Aorta (tissue), 5 donors: ENCODE results near the gene GPR37. TPM values are rescaled to one million over a fixed set of nuclear protein-coding genes. Genes with fewer than 3 reads are reported as not detected.

ENCODE experiments used
- ATAC-seq: fragments of 200-7000 bp; cut with Tn5 transposase; one replicate; pipeline ENCODE4 v1.9.1; 2022; ENCODE audit warnings: moderate library complexity; ENCODE audit not compliant: low FRiP score
- DNase-seq, 2 donors: peaks; one replicate each; pipeline ENCODE4 v3.0.0-alpha.2; 2020
- H3K27ac ChIP-seq, 2 donors: one replicate each; pipeline ENCODE4 v1.5.1; 2013; ENCODE audit warnings: low read length in 2 of 2, mild to moderate bottlenecking in 2 of 2, moderate library complexity in 2 of 2, control low read depth in 1 of 2, inconsistent platforms in 1 of 2, low read depth in 1 of 2
- H3K27me3 ChIP-seq, 2 donors: one replicate each; pipeline ENCODE4 v1.6.1; 2013; ENCODE audit warnings: control low read depth in 1 of 2, low read length in 1 of 2, mild to moderate bottlenecking in 1 of 2, moderate library complexity in 1 of 2; ENCODE audit not compliant: insufficient read depth in 2 of 2, control insufficient read depth in 1 of 2
- H3K36me3 ChIP-seq, 2 donors: one replicate each; pipeline ENCODE4 v1.6.1; 2013; ENCODE audit warnings: control low read depth in 1 of 2, low read length in 1 of 2, mild to moderate bottlenecking in 1 of 2; ENCODE audit not compliant: insufficient read depth in 2 of 2, control insufficient read depth in 1 of 2
- H3K4me1 ChIP-seq, 2 donors: one replicate each; pipeline ENCODE4 v1.6.1; 2013; ENCODE audit warnings: low read length in 2 of 2, control low read depth in 1 of 2, mild to moderate bottlenecking in 1 of 2, moderate library complexity in 1 of 2; ENCODE audit not compliant: insufficient read depth in 2 of 2, control insufficient read depth in 1 of 2
- H3K4me3 ChIP-seq, 2 donors: one replicate each; pipeline ENCODE4 v1.5.1; 2013; ENCODE audit warnings: low read length in 2 of 2, control low read depth in 1 of 2, mild to moderate bottlenecking in 1 of 2
- H3K9me3 ChIP-seq: one replicate; pipeline ENCODE4 v1.6.1; 2013; ENCODE audit warnings: mild to moderate bottlenecking, low read length; ENCODE audit not compliant: control insufficient read depth
- WGBS, 2 donors: extraction: QIAGEN DNeasy Blood & Tissue Kit; methylation state at CpG; one replicate each; pipeline ENCODE4 v1.1.7; 2013; 5-methylcytosine and 5-hydroxymethylcytosine counted together
- intact Hi-C, 2 donors: fragments of 100-400 bp; cut with DNase I; formaldehyde crosslinking; loops; one replicate each; pipeline versions ENCODE4 v1.14.2 to v1.15.0; 2022
- polyA plus RNA-seq, 2 donors: library from polyadenylated mRNA; stranded (reverse); fragments of 200-250 nt; gene quantifications; one replicate each; pipeline ENCODE4 v1.2.3, GENCODE V29; 2013
- total RNA-seq, 2 donors: library from RNA; stranded (reverse); fragmentation: NEBNext Ultra II Directional; extraction: Animal tissue kit (Norgen Biotek cat#: 25700); gene quantifications; one replicate each; pipeline ENCODE4 v1.2.1, GENCODE V29; 2021
- donor health status: healthy with polysubstance abuse.
- donor health status: Bipolar disorder and iron deficiency.
- donor health status: DM: no; HTN: no; CAD: no.
- donor health status: DM: no; HTN: no; CAD: no.
- donor health status: DM: yes; HTN: yes; CAD: no.

The GPR37 gene
- total and polyA plus RNA-seq, 4 donors: 0.31 to 0.99 (median 0.51) TPM

- intact Hi-C loops: loop anchor here in 1 of 2 donors (10.0 kb wide), 1 partner anchor 988 kb away; no protein-coding TSS in a partner anchor
- H3K27me3 ChIP-seq: no peaks in the 10 kb centered on the region
- WGBS, 2 donors: 75 to 83% methylated on average over 5 of the region's 5 CpGs
These were observed 17.7 kb upstream of the GPR37 start for GRCh38 chr7:124783271-124783670.

GRCh38 chr7:124781907-124782734 is 16.5 kb upstream of the GPR37 start:
- H3K27ac ChIP-seq: no peak overlapping the region
- H3K36me3 ChIP-seq: no peaks in the 10 kb centered on the region
- H3K9me3 ChIP-seq: no peaks in the 10 kb centered on the region
- WGBS, 2 donors: 83 to 86% methylated on average over 12 of the region's 12 CpGs
- no peak overlapping the region for H3K4me3 ChIP-seq
- no peaks in the 10 kb centered on the region for H3K4me1 ChIP-seq
- intact Hi-C loops: loop anchor here in 1 of 2 donors (10.0 kb wide), 1 partner anchor 987 kb away; no protein-coding TSS in a partner anchor
- no peak for DNase-seq
- no peaks in the 10 kb centered on the region for H3K27me3 ChIP-seq
- no peak for ATAC-seq

More at GRCh38 chr7:124783271-124783670, 17.7 kb upstream of the GPR37 start:
- no peak for DNase-seq
- no peaks in the 10 kb centered on the region for H3K4me1 ChIP-seq
- no peak overlapping the region for H3K4me3 ChIP-seq
- H3K27ac ChIP-seq: no peak overlapping the region
- H3K36me3 ChIP-seq: no peaks in the 10 kb centered on the region
- no peak for ATAC-seq
- H3K9me3 ChIP-seq: no peaks in the 10 kb centered on the region

GRCh38 chr7:124781418-124781817 is 15.8 kb upstream of the GPR37 start:
- Histone ChIP-seq H3K27ac (no peak overlapping the region), H3K4me3 (no peak overlapping the region), H3K27me3 (no peaks in the 10 kb centered on the region), H3K9me3 (no peaks in the 10 kb centered on the region), H3K36me3 (no peaks in the 10 kb centered on the region), H3K4me1 (no peaks in the 10 kb centered on the region)
- intact Hi-C loops: loop anchor here in 1 of 2 donors (10.0 kb wide), 1 partner anchor 987 kb away; no protein-coding TSS in a partner anchor
- 93 to 94% methylated on average over 2 of the region's 2 CpGs for WGBS, 2 donors
- ATAC-seq (no peak), DNase-seq (no peak)

- ATAC-seq (no peak), DNase-seq (no peak)
- H3K9me3 ChIP-seq: no peaks in the 10 kb centered on the region
- 96 to 98% methylated on average over 1 of the region's 1 CpG for WGBS, 2 donors
- H3K36me3 ChIP-seq: no peaks in the 10 kb centered on the region
- H3K27me3 ChIP-seq: no peaks in the 10 kb centered on the region
- intact Hi-C loops: loop anchor here in 1 of 2 donors (10.0 kb wide), 1 partner anchor 986 kb away; no protein-coding TSS in a partner anchor
- no peak overlapping the region for H3K27ac ChIP-seq
- H3K4me1 ChIP-seq: no peaks in the 10 kb centered on the region
- H3K4me3 ChIP-seq: no peak overlapping the region
These were observed 15.0 kb upstream of the GPR37 start for GRCh38 chr7:124780608-124781007.

- intact Hi-C loops: loop anchor here in 1 of 2 donors (10.0 kb wide), 1 partner anchor 985 kb away; no protein-coding TSS in a partner anchor
- H3K27ac ChIP-seq: no peak overlapping the region
- no peaks in the 10 kb centered on the region for H3K36me3 ChIP-seq
- no peaks in the 10 kb centered on the region for H3K9me3 ChIP-seq
- H3K4me1 ChIP-seq: no peaks in the 10 kb centered on the region
- no peaks in the 10 kb centered on the region for H3K27me3 ChIP-seq
- DNase-seq: no peak
- ATAC-seq: no peak
- no peak overlapping the region for H3K4me3 ChIP-seq
These were observed 14.5 kb upstream of the GPR37 start for GRCh38 chr7:124780056-124780455.

- ATAC-seq: no peak
- no peaks in the 10 kb centered on the region for H3K4me1 ChIP-seq
- H3K27ac ChIP-seq: no peak overlapping the region
- H3K9me3 ChIP-seq: no peaks in the 10 kb centered on the region
- no peaks in the 10 kb centered on the region for H3K27me3 ChIP-seq
- DNase-seq: no peak
- H3K4me3 ChIP-seq: no peak overlapping the region
- no peaks in the 10 kb centered on the region for H3K36me3 ChIP-seq
- intact Hi-C loops: loop anchor here in 1 of 2 donors (10.0 kb wide), 1 partner anchor 985 kb away; no protein-coding TSS in a partner anchor
These were observed 14.0 kb upstream of the GPR37 start for GRCh38 chr7:124779620-124780019.

GRCh38 chr7:124779194-124779593 is 13.6 kb upstream of the GPR37 start:
- WGBS, 2 donors: 72 to 73% methylated on average over 3 of the region's 3 CpGs
- DNase-seq: no peak
- H3K27ac ChIP-seq: no peak overlapping the region
- no peaks in the 10 kb centered on the region for H3K27me3 ChIP-seq
- H3K36me3 ChIP-seq: no peaks in the 10 kb centered on the region
- H3K4me1 ChIP-seq: no peaks in the 10 kb centered on the region
- no peaks in the 10 kb centered on the region for H3K9me3 ChIP-seq
- intact Hi-C loops: no loop called here
- no peak overlapping the region for H3K4me3 ChIP-seq
- ATAC-seq: no peak

GRCh38 chr7:124777268-124777667 is 11.7 kb upstream of the GPR37 start:
- H3K36me3 ChIP-seq: no peaks in the 10 kb centered on the region
- no peaks in the 10 kb centered on the region for H3K9me3 ChIP-seq
- H3K4me1 ChIP-seq: no peaks in the 10 kb centered on the region
- 71 to 81% methylated on average over 2 of the region's 2 CpGs for WGBS, 2 donors
- no peaks in the 10 kb centered on the region for H3K27me3 ChIP-seq
- DNase-seq (no peak), ATAC-seq (no peak)
- no peak overlapping the region for H3K4me3 ChIP-seq
- intact Hi-C loops: no loop called here
- no peak overlapping the region for H3K27ac ChIP-seq

GRCh38 chr7:124776153-124776552 is 10.6 kb upstream of the GPR37 start:
- Histone ChIP-seq H3K4me3 (no peak overlapping the region), H3K27ac (no peak overlapping the region), H3K4me1 (no peaks in the 10 kb centered on the region), H3K36me3 (no peaks in the 10 kb centered on the region), H3K9me3 (no peaks in the 10 kb centered on the region), H3K27me3 (no peaks in the 10 kb centered on the region)
- ATAC-seq (no peak), DNase-seq (no peak)
- 58 to 61% methylated on average over 2 of the region's 2 CpGs for WGBS, 2 donors
- intact Hi-C loops: no loop called here
